SK-N-MC (cell line): ENCODE results near the gene DDX42.

ENCODE experiments used
- EZH2 ChIP-seq: fragments of 200-600 bp; sonication (generic); IDR thresholded peaks from one replicate; pipeline ENCODE4 v1.6.1; 2017; ENCODE audit warnings: antibody characterized with exemption
- POLR2AphosphoS5 ChIP-seq: IDR thresholded peaks from 2 replicates; pipeline ENCODE4 v1.6.1; 2012; ENCODE audit warnings: mild to moderate bottlenecking, low read depth, low read length, borderline replicate concordance

DNA sequence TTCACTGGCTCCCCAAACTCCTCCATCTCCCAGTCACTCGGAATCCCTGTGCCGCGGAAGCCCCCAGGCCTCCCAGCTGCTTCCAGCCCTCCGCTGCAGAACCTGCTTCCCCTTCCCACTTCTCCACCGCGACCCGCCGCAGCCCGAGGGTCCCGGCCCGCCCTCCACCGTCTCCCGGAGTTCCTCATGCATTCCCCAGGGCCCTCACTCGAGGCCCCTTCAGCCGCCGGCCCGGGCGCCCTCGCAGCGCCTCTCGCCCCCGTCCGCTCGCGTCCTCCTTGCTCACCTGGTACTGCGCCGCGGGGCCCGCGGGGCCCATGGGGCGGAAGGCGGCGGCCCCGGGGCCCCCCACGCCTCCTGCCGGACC lies 68.2 kb downstream of the DDX42 start:
- TF ChIP-seq POLR2AphosphoS5, result no peak
- TF ChIP-seq EZH2, result no peak
